Fibroblast of skin of back (primary cell): ENCODE results near the gene LBP.
"Not testable (repeated sequence)": the region's sequence is repeated elsewhere in the genome, so short reads cannot be mapped to it uniquely, and the experiment has no call there.

Source experiments
- DNase-seq: peaks from one replicate; pipeline ENCODE4 v3.0.0-alpha.2; 2013

Gene LBP

DNA sequence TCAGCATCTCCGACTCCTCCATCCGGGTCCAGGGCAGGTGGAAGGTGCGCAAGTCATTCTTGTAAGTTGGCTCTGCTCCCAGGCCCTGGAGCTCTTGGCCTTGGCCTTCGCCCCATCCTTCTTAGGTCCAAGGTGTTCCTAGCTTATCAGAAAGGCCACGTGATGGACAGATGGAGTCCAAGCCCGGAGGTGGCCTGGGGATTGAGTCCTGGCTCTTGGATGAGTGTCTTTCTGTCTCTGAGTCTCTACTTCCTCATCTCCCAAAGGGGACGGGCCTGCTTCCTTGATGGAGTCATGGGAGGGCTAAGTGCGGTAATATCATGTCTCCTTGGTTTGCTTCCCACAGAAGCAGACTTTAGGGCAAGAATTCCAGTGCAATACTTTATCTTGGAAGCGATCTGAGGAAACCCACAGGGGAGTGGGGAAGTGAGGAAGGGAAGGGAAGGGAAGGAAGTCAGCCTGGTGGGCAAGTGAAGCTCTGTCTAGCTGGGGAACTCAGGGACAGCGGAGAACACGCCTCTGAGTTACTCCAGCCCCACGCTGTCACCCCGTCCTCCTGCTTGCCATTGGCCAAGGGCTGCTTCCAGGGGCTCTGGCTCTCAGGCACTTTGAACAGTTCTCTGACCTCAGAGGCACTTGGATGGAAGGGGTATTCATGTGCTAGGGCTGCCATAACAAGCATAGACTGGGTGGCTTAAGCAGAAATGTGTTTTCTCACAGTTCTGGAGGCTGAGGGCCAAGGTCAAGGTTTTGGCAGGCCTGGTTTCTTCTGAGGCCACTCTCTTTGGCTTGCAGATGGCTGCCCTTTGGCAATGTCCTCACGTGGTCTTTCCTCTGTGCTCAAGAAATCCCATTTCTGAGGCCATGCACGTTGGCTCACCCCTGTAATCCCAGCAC is 4.8 kb downstream of the LBP start:
- no peak for DNase-seq

GRCh38 chr20:38353316-38353715 is 7.0 kb downstream of the LBP start:
- peak; percentile 32 for DNase-seq

GRCh38 chr20:38354227-38354626 is 7.9 kb downstream of the LBP start:
- DNase-seq = no peak

DNA sequence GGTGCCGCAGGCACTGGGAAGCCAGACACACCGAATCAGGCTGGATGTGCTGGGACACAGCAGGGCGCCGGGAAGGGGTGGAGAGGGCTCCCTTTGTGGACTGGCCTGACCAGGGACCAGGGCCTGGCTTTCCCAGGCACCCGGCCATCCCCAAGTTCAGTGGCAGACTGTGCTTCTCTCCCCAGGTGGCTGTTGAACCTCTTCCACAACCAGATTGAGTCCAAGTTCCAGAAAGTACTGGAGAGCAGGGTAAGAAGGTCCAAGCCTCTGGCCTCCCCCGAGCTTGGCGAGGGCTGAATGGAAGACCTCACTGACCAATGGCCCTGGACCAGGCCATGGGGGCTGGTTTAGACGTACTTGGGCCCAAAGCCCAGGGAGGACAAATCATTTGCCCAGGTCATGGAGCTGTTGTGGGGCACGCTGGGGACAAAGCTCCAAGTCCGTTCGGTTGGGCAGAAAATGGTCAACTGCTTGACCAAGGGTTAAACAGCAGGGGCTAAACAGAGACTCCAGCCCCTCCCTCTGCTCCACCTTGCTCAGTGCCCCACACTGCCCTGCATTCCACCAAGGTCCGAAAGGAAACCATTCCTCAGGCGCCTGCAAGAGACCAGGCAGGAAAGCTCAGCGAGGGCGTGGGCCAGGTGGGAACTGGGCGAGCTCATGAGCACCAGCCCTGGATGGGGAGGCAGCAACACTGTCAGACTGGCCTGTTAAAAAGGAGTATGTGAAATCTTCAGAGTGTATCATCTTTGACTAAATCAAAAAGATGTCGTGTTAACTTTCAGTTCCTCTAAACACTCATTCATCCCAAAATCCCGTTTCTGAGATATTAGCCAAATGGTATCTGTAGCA is 9.1 kb downstream of the LBP start:
- DNase-seq = no peak

GRCh38 chr20:38357653-38358207 is 11.4 kb downstream of the LBP start:
- DNase-seq = no peak

DNA sequence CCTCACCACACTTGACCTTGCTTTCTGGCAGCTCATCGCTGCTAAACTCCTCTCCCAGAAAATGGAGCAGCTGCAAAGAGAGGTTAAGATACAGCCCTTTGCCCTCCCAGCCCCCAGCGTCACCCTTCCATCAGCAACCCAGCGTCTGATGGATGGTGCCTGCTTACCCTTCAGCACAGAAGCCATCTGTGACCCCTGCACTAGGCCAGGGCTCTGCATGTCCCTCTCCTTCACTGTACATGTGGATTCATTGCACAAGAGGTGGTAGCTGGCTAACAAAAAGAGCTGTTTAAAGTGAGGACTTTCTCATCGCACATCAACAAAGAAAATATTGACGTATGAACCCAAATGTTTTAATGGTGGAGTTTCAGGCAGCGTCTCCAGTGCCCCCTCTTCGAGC is 12.3 kb downstream of the LBP start:
- no peak for DNase-seq

GRCh38 chr20:38363004-38363747 is 16.9 kb downstream of the LBP start:
- no peak for DNase-seq

- peak; percentile 17 for DNase-seq
Measured at GRCh38 chr20:38369389-38369788, 23.1 kb downstream of the LBP start.

GRCh38 chr20:38372806-38373205 is 26.5 kb downstream of the LBP start:
- no peak for DNase-seq

DNA sequence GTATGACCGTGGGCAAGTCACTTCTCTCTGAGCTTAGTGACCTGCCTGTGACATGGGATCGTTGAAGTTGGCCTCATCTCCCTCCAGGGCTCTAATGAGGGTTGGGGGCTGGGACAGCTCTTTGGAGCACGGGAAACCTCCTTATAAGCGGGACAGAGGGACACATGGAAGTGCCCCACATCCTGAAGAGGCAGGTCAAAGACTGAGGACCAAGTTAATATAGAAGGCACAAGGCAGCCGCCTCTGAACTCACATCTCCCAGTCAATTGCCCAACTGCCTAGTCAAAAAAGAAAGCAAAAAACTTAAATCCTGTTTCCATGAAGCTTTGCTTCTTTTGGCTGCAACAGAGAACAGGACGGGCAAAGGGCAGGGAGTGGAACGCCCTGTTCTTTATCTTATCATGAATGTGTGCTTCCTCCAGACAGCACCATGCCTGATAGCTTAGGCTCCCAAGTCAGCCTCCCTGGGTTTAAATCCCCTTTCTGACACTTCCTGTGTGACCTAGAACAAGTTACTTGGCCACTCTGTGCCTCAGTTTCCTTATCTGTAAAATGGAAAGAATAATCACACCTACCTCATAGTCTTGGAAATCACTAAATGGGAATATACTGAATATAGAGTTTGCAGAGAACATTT is 27.1 kb downstream of the LBP start:
- no peak for DNase-seq

- no peak for DNase-seq
Measured at GRCh38 chr20:38373898-38374297, 27.6 kb downstream of the LBP start.

DNA sequence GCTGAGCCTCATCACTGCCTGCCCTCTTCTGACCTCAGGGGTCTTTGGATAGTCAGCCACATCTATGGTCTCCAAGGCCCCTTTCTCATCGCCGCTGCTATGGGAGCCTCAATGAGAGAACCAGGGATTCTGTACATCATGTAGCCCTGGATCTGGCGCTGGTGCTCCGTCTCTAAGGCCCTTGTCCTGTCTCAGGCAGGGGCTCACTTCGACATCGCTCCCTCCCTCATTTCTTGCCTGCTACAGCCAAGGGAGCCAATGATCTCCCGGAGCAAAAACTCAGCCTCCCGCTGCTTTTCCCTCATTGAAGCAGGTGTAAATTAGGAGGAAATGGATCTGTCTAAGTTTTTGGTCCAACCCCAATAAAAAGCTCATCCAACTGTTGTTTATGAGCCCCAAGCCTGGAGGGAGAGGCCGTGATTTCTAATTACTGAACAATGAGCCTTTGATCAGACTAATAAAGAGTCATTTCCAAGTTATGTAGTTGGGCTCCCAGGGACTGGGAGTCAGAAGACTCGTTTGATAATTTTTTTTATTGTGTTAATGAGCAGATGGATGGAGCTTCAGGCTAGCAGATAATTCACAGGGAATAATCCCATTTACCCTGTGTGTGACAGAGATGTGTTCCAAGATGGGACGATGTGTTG is 30.9 kb downstream of the LBP start:
- no peak for DNase-seq

DNA sequence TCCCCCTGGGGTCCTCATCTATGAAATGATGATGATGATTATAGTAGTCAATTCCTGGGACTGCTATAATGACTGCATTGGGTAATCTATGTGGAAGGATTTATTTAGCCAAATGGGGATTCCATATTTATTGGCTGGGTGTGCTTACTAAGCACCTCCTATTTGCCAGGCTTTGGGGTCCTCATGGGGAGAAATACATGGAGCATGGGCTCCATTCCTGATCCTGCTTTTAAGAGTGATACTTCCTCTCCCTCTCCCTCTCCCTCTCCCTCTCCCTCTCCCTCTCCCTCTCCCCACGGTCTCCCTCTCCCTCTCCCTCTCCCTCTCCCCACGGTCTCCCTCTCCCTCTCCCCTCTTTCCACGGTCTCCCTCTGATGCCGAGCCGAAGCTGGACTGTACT is 31.6 kb downstream of the LBP start:
- DNase-seq = not testable (repeated sequence)

DNA sequence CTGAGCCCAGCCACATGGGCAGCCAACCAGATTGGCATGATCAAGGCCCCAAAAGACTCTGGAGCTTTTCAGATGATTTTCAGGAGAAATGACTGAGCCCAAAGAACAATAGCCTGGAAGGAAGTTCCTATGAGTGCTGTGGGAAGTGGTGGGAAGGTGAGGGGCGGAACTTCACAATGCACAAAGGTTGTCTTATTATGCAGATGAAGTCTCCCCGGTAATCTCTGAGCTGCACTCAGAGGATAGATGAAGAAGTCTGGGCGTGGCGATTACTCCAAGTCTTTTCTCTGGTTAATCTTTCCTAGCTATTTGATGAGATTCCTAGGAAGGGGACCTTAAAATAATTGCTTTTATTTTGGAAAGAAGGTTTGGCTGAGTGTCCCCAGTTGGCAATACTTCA is 36.9 kb downstream of the LBP start:
- DNase-seq = no peak

DNA sequence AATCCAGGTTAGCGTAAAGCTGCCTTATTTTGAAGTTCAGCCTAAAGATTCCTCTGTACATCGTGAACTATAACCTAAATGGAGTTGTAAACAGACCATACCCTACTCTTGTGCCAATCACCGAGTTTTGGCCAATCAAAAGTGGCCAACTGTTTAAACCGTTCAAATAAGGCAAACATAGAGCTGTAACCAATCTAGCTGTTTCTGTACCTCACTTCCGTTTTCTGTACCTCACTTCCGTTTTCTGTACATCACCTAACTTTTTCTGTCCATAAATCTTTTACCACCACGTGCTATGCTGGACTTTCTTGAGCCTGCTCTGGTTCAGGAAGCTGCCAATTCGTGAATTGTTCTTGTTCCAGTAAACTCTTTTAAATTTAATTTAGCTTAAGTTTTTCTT is 39.7 kb downstream of the LBP start:
- no peak for DNase-seq

DNA sequence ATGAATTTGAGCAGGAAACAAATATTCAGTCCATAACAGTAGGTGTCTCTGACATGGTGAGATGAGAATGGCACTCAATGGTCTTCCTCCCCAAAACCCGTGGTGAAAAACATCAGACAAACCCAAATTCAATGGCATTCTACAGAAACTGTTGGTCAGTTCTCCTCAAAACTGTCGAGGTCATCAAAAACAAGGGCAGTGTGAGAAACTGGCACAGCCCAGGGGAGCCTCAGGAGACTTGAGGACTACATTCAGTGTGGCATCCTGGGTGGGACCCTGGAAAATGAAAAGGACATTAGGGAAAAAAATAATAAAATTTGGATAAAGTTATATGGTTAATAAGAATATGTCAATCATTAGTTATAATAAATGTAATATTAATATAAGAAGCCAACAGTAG is 40.6 kb downstream of the LBP start:
- no peak for DNase-seq

GRCh38 chr20:38387953-38388352 is 41.7 kb downstream of the LBP start:
- DNase-seq = no peak

DNA sequence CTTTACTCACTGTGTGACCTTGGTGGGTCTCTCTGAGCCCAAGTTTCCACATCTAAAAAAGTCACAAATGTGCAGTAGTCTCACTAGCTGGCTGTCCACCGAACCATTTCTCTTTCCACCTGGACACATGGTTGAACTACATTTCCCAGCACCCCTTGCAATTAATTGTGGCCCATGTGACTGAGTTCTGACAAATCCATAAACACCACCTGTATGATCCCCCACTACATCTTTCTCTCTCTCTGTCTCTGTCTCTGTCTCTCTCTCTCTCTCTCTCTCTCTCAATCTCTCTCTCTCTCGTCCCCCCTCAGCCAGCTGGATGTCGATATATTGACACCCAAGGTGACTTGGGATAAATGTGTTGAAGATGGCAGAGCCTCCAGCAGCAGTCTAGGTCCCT is 46.1 kb downstream of the LBP start:
- no peak for DNase-seq

DNA sequence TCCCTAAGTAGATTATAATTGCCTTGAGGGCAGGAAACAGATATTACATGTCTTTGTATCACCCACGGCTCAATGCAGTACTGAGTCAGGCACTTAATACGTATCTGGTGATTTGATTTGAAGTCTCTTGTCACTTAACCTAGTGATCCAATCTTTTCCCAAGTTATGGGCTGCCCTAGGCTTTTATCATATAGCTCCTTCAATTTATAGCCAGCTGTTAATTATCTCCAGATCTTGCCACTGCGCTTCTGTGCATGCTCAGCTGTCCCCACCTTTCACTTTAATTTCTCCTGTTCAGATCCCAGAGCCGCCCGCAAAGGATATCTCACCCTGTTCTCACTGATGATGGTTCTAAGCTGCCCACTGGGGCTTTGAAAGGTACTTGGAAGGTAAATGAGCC is 47.0 kb downstream of the LBP start:
- no peak for DNase-seq

- peak; percentile 10 for DNase-seq
Measured at GRCh38 chr20:38395165-38395564, 48.9 kb downstream of the LBP start.

DNA sequence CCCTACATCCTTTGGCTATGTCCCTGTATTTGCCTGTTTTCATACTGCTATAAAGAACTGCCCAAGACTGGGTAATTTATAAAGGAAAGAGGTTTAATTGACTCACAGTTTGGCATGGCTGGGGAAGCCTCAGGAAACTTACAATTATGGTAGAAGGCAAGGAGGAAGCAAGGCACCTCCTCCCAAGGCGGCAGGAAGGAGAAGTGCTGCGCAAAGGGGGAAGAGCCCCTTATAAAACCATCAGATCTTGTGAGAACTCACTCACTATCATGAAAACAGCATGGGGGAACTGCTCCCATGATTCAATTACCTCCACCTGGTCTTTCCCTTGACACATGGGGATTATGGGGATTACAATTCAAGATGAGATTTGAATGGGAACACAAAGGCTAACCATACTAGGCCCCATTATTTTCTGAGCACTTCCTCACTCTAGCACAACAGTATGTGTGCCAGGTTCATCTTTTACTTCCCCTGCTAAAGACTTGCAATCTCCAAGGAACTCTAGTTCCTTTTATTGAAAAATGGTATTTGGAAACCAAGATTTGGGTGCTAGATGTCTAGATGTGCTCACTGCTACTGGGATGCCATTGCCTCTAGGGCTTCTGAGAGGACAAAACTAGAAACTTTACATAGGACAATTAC is 49.6 kb downstream of the LBP start:
- DNase-seq = not testable (repeated sequence)
